Activated effector memory CD4-positive, alpha-beta T cell treated with Interleukin-2 at 50 U/mL for 16 hours (primary cell): Measurements from ENCODE around the gene TAOK1.
A peak's percentile ranks its signal among the peaks of the same experiment; 100 is the strongest.

Experiments
- DNase-seq: peaks from one replicate; pipeline ENCODE4 v3.0.0-alpha.2; 2020

TAOK1 gene

DNA sequence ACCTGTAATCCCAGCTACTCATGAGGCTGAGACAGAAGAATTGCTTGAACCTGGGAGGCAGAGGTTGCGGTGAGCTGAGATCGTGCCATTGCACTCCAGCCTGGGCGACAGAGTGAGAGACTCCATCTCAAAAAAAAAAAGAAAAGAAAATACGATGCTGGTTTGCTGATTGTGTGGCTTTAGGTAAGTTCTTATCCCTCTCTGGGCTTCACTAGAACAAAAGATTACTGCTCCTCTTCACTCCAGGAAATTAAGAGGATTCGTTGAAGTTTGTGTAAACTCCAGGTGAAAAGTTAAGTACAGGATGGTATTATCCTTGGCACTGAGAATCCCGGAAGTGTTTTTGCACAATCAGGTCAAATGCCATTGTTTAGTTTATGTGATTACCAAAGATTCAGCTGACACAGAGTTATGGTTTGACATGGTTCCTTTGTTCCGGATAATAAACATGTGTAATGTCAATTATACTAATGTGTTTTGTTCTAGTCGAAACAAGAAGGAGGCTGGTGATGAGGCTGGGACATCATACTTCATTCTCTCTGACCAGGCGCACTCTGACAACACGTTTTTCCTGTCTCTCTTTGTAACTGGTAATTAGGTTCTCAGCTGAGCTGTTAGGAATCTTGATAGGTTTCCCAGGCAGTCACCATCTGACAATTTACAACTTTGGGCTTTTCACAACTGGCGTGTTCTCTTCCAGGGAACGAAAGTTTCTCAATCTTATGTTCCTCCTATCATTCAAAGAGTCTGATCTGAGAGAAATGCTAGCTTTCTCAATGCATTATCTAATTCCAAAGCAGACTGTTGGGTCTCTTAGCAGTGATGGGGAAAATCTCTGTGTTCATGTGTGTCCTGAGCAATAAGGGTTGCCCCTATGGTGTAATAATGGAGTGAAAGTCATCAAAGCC, 10.8 kb upstream of the TAOK1 start:
- no peak for DNase-seq

DNA sequence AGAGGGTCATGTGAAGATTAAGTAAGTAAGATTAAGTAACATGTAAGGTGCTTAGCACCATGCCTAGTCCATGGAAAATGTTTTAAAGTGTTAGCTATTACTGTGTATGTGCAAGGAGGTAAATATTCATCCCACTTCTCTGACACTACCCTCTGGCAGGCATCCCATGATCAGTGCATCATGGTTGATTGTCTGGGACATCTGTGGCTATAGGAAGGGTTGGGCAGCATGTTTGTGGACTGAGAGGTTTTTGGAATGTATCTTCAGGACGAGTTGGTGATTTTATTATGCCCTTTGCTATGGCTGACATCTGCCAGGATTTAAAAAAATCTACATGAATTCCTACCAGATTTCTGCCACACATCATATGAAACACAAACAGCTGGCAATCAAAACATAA, 6.5 kb upstream of the TAOK1 start:
- DNase-seq = no peak

DNA sequence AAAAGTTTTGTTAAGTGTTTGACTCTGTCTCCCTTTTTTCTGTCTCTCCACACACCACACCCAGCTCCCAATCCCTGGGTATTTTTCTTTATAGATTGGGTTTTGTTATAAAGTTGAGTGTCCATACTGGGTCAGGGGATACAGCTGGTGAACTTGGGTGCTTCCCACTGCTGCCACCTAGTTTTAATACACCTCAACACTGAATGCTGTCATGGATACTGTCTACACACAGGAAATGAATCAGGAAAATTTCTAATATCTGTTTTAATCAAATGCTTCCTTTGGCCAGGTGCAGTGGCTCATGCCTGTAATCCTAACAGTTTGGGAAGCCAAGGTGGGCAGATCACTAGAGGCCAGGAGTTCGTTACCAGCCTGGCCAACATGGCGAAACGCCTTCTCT, 5.3 kb upstream of the TAOK1 start:
- no peak for DNase-seq

DNA sequence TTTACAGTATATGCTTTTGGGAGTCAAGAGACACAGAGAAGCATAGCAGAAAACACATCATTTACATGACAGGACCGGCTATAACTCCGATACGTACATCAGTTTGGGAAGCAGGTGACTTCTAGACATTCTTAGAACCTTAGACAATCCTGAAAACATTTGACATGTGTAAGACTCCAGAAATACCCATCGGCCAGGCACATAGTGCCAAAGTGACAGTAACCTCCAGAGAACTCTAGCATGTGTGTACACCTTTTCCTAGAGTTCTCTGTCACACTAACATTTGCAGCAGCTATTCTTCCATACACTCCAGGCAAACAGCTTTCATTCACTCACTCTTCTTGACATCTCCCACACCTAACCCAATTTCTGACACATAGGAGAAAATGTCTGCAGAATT, 3.4 kb upstream of the TAOK1 start:
- DNase-seq = no peak

DNA sequence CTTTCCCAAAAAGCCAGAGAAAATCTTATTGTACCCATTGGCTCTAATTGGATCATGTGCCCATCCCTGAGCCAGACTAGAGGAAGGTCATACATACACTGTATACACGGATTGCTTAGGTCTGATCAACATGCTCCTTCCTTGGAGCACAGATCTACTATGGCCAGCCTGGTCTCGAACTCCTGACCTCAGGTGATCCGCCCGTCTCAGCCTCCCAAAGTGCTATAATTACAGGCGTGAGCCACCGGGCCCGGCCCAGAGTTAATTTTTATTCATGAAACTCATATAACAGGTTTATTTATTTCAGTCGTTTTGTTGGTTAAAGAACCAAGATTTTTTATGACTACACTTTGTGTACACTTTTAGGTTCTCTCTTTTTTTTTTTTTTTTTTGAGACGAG, 1.2 kb upstream of the TAOK1 start:
- no peak for DNase-seq

DNA sequence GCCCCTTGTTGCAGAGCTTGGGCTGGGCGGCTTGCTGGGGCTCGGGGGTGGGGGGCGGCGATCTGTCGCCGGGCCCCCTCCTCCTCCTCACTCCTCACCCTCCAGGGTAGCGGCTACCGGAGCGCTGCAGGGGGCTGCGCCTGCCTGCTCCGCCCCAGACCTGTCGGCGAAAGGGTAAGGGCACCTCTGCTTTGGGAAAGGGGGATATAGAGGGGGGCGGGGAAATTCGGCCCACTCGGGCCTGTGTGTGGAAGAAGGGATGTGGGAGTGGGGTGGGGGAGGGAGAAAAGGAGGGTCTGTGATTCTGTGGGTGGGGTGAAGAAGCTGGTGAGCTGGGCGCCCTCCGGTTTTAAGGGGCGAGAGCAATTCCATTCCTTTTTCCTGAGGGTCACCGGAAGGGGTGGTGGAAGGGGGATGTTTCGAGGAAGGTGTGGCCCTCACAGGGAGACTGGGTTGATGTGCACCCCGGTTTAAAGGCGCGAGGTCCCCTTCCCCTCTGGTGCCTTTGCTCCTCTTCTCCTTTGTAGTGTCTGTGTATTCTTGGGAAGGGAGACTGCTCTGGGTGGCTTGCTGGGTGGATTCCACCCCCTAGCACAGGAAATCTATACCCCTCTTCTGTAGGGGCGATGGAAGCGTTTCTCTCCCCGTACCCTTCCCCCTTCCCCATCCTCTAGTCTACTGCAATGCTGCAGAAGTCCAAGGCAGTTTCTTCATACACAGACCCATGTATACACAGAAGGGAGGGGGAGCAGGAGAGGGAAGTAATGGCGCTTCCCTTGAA, 878 bp downstream of the TAOK1 start:
- peak; percentile 1 for DNase-seq

DNA sequence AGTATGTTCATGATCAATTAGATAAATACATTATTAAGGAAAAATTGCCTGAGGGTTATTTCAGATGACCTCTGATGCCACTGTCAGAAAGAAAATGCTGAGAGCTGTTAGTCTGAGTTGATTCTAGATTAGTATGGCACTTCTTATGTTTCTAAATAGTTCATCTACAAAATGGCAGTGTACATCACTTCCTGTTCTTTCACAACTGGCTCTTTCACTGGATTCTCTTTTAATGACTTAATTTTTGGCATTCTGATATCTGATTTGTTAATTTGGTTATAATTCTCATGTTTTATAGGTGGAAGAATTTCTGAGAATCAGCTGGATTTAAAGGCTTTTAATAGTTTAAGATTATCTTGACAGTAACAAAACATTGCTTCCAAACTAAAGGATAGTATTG, 3.3 kb downstream of the TAOK1 start:
- no peak for DNase-seq

DNA sequence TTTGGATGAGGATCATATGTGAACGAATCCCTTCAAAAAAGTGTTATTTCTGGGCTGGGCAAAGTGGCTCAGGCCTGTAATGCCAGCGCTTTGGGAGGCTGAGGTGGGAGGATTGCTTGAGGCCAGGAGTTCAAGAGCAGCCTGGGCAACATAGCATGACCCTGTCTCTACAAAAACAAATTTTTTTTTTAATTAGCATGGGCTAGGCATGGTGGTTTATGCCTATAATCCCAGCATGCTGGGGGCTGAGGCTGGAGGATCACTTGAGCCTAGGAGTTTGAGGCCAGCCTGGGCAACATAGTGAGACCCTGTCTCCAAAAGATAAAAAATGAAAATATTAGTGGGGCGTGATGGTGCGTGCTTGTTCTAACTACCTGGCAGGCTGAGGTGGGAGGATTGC, 4.6 kb downstream of the TAOK1 start:
- DNase-seq = no peak

DNA sequence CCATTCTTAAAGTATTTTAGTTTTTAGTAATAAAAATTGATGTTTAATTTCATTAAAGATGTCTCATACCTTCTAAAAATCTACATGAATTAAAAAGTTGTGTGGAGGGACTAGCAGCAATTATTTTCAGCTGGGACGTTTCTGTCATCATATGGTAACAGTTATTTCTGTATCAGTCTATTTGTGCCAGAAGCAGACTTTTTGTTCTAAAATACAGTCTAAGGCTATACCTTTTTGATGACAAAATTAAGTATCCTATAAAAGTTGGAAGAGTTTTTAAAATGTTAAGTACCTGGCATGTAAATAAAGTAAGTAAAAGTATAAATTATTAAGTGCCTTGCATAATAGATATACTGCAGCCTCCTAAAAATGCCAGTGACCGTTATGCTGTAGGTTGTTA, 5.9 kb downstream of the TAOK1 start:
- DNase-seq = no peak

DNA sequence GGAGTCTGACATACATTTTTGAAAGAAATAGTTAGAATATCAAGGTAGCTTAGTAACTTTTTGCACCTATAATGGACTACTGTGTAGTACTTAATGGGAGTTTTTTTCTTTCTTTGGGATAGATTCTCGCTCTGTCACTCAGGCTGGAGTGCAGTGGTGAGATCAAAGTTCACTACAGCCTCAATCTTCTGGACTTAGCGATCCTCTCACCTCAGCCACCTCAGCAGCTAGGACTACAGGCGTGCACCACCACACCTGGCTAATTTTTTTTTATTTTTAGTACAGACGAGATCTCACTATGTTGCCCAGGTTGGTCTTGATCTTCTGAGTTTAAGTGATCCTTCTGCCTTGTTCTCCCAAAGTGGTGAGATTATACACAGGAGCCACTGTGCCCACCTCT, 9.5 kb downstream of the TAOK1 start:
- no peak for DNase-seq

DNA sequence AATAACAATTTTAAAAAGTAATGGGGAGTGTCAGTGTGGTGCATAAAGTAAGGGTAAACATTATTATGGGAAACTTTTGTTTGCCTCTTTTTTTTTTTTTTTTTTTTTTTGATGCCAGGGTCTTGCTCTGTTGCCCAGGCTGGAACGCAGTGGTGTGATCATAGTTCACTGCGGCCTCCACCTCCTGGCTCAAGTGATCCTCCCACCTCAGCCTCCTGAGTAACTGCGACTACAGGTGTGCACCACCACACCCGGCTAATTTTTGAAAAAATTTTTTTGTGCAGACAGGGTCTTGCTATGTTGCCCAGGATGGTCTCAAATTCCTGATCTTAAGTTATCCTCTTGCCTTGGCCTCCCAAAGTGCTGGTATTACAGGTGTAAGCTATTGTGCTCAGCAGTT, 10.7 kb downstream of the TAOK1 start:
- DNase-seq = no peak

DNA sequence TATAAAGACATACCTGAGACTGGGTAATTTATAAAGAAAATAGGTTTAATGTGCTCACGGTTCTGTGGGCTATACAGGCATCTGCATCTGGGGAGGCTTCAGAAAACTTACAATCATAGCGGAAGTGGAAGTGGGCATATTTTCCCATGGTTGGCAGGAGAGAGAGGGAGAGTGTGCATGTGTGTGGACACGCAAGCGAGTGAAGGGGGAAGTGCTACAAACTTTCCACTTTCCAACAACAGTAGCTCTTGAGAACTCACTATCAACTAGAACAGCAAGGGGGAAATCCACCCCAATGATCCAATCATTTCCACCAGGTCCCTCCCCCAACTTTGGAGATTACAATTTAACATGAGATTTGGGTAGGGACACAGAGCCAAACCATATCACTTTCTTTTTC, 11.1 kb downstream of the TAOK1 start:
- no peak for DNase-seq

DNA sequence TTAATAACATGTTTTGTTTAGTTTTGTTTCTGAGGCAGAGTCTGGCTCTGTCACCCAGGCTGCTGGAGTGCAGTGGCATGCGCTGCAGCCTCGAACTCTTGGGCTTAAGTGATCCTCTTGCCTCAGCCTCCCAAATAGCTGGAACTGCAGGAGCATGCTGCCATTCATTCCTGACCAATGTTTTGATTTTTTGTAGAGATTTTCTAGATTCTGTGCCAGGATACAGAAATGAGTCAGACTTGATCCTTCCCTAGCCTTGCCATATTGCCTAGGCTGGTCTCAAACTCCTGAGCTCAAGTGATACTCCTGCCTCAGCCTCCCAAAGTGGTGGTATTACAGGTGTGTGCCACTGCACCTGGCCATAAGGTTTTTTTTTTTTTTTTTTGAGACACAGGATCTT, 17.7 kb downstream of the TAOK1 start:
- no peak for DNase-seq

DNA sequence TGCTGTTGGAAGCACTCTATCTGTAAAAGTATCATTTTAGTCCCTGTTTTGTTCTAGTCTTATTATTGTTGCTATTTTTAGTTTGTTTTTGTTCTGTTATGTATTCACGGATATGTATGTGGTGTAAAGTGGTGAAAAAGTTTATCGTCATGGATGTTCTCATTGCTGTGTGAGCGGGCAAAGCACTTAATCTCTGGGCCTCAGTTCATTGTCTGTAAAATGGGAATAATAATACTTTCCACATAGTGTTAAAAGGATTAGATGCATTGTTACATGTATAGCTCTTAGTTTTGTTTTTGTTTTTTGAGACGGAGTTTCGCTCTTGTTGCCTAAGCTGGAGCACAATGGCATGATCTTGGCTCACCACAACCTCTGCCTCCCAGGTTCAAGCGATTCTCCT, 19.8 kb downstream of the TAOK1 start:
- DNase-seq = no peak

DNA sequence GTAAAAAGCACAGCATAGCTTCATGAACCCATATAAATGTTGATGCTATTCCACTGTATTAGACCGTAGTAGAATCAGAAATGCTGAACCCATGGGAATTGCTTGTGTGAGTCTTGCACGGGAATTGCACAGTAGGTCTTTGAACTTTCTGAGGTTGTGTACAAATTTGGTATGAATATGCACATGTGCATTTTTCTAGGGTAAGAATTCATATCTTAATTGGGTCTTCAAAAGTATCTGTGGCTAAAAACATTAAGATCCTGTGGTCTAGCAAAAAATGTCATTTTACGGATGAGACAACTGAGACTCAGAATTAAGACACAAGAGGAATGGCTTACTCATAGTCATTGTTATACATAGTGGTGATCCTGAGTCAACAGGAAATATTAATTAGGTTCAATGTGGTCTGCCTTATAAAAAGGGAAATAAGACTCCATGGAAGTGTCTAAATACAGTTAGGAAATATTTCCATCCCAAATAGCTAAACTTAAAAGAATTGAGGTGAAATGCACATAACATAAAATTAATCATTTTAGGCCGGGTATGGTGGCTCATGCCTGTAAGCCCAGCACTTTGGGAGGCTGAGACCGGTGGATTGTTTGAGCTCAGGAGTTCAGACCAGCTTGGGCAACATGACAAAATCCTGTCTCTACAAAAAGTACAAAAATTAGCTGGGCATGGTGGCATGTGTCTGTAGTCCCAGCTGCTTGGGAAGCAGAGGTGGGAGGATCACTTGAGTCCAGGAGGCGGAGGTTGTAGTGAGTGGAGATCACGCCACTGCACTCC, 22.8 kb downstream of the TAOK1 start:
- no peak for DNase-seq

DNA sequence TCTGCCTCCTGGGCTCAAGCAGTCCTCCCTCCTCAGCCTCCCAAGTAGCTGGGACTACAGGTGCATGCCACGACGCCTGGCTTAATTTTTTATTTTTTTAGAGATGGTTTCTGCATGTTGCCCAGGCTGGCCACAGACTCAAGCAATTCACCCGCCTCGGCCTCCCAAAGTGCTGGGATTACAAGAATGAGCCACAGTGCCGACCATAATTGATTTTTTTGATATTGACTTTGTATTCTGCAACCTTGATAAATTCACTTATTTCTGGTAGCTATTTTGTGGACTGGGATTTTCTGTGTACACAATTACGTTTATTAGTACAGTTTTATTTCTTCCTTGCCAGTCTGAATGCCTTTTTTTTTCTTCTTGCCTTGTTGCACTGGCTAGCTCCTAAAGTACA, 30.0 kb downstream of the TAOK1 start:
- no peak for DNase-seq

DNA sequence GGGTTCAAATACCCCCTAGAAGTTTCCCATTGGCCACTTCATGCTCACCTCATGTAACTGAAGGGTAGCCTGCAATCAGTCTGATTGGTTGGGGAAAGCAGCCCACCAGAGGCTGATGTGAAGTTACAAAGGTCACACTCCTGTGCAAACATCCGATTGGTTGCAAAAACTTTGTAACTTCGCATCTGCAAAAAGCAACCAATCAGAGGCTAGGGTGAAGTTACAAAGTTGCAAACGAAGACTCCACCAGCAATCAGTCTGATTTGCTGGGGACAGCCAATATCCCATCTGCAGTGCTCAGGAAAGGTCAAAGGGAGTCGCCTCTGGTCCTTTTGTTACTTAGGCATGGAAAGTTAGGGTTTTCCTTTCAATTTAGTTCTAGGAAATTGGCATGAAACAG, 40.1 kb downstream of the TAOK1 start:
- no peak for DNase-seq

DNA sequence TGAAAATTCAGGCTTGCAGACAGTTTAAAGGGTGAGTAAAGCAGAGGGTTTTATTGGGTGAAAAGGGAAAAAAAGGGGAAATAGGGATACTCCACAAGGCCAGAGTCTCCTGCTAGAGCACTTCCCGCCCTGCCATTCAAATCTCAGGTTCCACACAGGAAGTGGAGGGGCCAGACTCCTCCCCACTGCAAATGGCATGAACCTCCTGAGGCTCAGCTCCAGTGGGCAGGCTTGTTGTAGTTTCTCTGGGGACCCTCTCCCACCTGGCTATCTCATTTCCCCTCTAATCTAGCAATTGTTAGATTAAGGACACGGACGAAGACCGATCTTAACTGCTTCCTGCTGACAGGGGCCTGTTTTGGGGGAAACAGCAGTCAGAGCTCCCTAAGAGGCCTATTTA, 43.4 kb downstream of the TAOK1 start:
- DNase-seq = no peak

DNA sequence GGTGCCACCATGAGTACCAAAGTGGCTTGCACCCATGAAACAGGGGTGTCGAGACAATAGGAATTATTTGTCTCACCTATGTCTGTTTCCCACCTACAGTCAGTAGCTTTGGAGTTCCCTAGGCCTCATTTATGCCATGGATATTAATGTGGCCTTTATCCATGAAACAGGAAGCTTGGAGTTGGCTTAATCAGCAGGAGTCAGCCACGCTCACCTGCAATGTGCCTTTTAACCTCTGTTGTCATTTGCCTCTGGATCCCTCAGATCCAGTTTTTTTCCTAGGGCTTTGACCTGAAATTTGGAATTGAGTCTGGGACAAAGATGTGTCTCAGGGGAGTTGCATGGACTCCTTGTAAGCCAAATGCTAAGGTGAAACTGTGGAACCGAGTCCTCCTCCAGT, 44.4 kb downstream of the TAOK1 start:
- no peak for DNase-seq

DNA sequence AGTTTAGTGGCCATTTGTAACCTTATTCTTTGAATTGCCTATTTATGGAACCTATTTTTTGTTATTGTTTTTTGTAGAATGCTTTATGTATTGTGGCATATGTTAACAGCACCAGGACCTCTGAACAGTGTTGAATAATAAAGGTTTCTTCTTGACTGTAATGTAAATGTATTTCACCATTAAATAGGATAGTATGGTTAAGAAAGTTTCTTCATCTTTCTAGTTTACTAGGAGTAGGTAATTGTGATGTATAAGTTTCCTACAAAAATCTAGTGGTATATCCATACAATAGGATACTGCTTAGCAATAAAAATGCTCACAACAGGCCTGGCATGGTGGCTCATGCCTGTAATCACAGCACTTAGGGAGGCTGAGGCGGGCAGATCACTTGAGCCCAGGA, 52.3 kb downstream of the TAOK1 start:
- no peak for DNase-seq

DNA sequence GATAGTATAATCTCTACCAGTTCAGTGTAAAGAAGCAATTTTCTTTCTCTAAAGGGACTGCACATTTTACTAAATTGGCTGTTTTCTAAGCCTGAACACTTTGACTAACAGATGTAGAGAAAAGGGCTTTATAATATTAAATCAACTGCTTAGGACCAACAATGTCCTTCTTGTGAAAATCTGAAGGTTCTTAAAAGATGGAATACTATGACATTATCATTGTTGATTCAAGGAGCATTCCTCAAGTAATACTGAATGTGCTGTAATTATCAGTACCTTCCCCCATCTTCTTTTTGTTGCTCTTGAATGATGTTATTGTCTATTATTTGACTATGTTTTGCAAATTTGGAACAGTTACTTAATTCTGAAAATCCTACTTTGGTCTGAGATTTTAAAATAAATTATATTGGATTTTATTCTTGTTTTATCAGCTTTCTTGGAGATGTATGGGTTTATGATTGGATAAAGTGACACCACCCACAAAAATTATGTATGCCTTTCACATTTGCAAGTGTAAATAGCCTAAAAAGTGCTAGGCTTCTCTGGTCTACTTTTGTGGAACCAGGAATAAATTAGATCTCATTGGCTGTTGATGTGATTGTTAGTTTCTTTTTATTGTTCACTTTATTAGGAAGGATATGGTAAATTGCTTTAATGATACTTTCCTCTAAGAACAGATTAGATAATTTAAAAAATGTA, 53.0 kb downstream of the TAOK1 start:
- DNase-seq = no peak

DNA sequence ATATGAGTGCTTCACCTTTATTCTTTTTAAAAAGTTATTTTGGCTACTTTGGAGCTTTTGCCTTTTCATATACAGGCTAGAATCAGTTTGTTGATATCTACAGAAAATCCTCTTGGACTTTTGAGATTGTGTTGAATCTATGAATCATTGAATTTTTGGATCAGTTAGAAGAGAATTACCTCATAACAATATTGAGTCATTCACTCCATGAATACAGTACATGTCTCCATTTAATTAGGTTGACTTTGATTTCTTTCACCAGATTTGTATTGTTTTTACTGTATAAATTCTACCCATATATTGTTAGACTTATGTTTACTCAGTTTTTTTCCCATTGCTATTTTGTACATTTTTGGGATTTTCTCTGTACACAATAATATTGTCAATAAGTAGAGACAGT, 54.4 kb downstream of the TAOK1 start:
- no peak for DNase-seq

DNA sequence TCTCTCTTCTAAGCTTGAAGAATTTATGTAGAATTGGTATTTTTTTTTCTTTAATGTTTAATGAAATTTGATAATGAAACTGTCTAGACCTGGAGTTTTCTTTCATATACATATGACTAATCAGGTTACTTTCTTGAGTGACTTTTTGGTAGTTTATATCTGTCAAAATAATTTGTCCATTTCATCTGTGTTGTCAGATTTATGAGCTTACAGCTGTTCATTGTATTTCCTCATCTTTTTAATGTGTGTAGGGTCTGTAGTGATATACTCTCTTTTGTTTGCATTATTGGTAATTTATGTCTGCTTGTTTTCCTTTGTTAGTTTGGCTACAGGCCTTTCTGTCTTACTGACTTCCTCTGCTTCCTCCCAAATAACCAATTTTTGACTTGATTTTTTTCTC, 55.7 kb downstream of the TAOK1 start:
- no peak for DNase-seq
